ENCODE measurements around the gene IGF2BP1. TPM values are rescaled to one million over a fixed set of nuclear protein-coding genes. Genes with fewer than 3 reads are reported as not detected.

Gene IGF2BP1
- polyA plus RNA-seq, 1 donor from 2014 or later, result 13.0 TPM

GRCh38 chr17:49050611-49051010 lies 53.4 kb downstream of the IGF2BP1 start:
- Histone ChIP-seq H4K20me1 (ENCODE audit: insufficient read depth) (no peaks in the 10 kb centered on the region), H3F3A (ENCODE audit: insufficient read depth, low read length, poor library complexity, severe bottlenecking) (no peaks in the 10 kb centered on the region), H3K27me3 (ENCODE audit: insufficient read depth, low read depth, low read length) (no peaks in the 10 kb centered on the region), H3K9me3 (ENCODE audit: low read length) (no peaks in the 10 kb centered on the region), H3K4me3 (ENCODE audit: low read length) (no peak overlapping the region), H2AFZ (ENCODE audit: low read depth, low read length) (no peak overlapping the region), H3K9me2 (ENCODE audit: insufficient read depth, low read length) (no peaks in the 10 kb centered on the region), H3K27ac (ENCODE audit: low read length) (no peak overlapping the region), H3K36me3 (ENCODE audit: insufficient read depth, low read length) (peaks cover 5% of the 10 kb centered on the region), H3K79me2 (replicated peaks; ENCODE audit: insufficient read depth, low read length) (no peaks in the 10 kb centered on the region), H3K9ac (ENCODE audit: low read length) (no peak overlapping the region), H3K4me2 (ENCODE audit: low read length) (no peak overlapping the region)
- TF ChIP-seq CTCF (IDR thresholded peaks at IDR 0.05; ENCODE audit: poor library complexity, severe bottlenecking), result no peak
- no peak for TF ChIP-seq SMC3 (conservative IDR thresholded peaks at IDR 0.05; ENCODE audit: poor library complexity)
- TF ChIP-seq MXI1 (conservative IDR thresholded peaks at IDR 0.05; ENCODE audit: poor library complexity, severe bottlenecking), result no peak
- no peak for TF ChIP-seq TAF1 (IDR thresholded peaks at IDR 0.05; ENCODE audit: low read depth)
- TF ChIP-seq RAD21 (conservative IDR thresholded peaks at IDR 0.05), result no peak

- H3K9me2 ChIP-seq (ENCODE audit: insufficient read depth, low read length), result no peaks in the 10 kb centered on the region
- no peak overlapping the region for H3K27ac ChIP-seq (ENCODE audit: low read length)
- H3K9me3 ChIP-seq (ENCODE audit: low read length), result no peaks in the 10 kb centered on the region
- no peak overlapping the region for H3K4me2 ChIP-seq (ENCODE audit: low read length)
- TF ChIP-seq TAF1 (IDR thresholded peaks at IDR 0.05; ENCODE audit: low read depth) (no peak), RAD21 (conservative IDR thresholded peaks at IDR 0.05) (no peak), EZH2 (IDR thresholded peaks at IDR 0.05; ENCODE audit: borderline replicate concordance, insufficient read depth, low read length, poor library complexity, severe bottlenecking) (no peak), POLR2AphosphoS5 (IDR thresholded peaks at IDR 0.05) (no peak)
- no peaks in the 10 kb centered on the region for H3K79me2 ChIP-seq (replicated peaks; ENCODE audit: insufficient read depth, low read length)
- H3K9ac ChIP-seq (ENCODE audit: low read length), result no peak overlapping the region
- H2AFZ ChIP-seq (ENCODE audit: low read depth, low read length), result no peak overlapping the region
- H4K20me1 ChIP-seq (ENCODE audit: insufficient read depth), result no peaks in the 10 kb centered on the region
- H3K4me3 ChIP-seq (ENCODE audit: low read length), result no peak overlapping the region
- no peaks in the 10 kb centered on the region for H3F3A ChIP-seq (ENCODE audit: insufficient read depth, low read length, poor library complexity, severe bottlenecking)
- peaks cover 5% of the 10 kb centered on the region for H3K36me3 ChIP-seq (ENCODE audit: insufficient read depth, low read length)
- H3K27me3 ChIP-seq (ENCODE audit: insufficient read depth, low read depth, low read length), result no peaks in the 10 kb centered on the region
These were observed 54.1 kb downstream of the IGF2BP1 start for GRCh38 chr17:49051269-49051668.

- no peaks in the 10 kb centered on the region for H3K27me3 ChIP-seq (ENCODE audit: insufficient read depth, low read depth, low read length)
- no peaks in the 10 kb centered on the region for H3K9me2 ChIP-seq (ENCODE audit: insufficient read depth, low read length)
- no peak overlapping the region for H3K4me3 ChIP-seq (ENCODE audit: low read length)
- peaks cover 2% of the 10 kb centered on the region for H3K36me3 ChIP-seq (ENCODE audit: insufficient read depth, low read length)
- no peaks in the 10 kb centered on the region for H4K20me1 ChIP-seq (ENCODE audit: insufficient read depth)
- no peaks in the 10 kb centered on the region for H3K79me2 ChIP-seq (replicated peaks; ENCODE audit: insufficient read depth, low read length)
- no peak overlapping the region for H3K4me2 ChIP-seq (ENCODE audit: low read length)
- no peaks in the 10 kb centered on the region for H3F3A ChIP-seq (ENCODE audit: insufficient read depth, low read length, poor library complexity, severe bottlenecking)
- H2AFZ ChIP-seq (ENCODE audit: low read depth, low read length), result no peak overlapping the region
- no peaks in the 10 kb centered on the region for H3K9me3 ChIP-seq (ENCODE audit: low read length)
- H3K9ac ChIP-seq (ENCODE audit: low read length), result no peak overlapping the region
- no peak for TF ChIP-seq EP300 (conservative IDR thresholded peaks at IDR 0.05; ENCODE audit: poor library complexity, severe bottlenecking)
- TF ChIP-seq REST (IDR thresholded peaks at IDR 0.05; ENCODE audit: borderline replicate concordance), result no peak
- TF ChIP-seq SMC3 (conservative IDR thresholded peaks at IDR 0.05; ENCODE audit: poor library complexity), result no peak
- no peak for TF ChIP-seq CTCF (IDR thresholded peaks at IDR 0.05; ENCODE audit: poor library complexity, severe bottlenecking)
- no peak for TF ChIP-seq RAD21 (conservative IDR thresholded peaks at IDR 0.05)
- TF ChIP-seq POLR2AphosphoS5 (IDR thresholded peaks at IDR 0.05), result no peak
- no peak for TF ChIP-seq EZH2 (IDR thresholded peaks at IDR 0.05; ENCODE audit: borderline replicate concordance, insufficient read depth, low read length, poor library complexity, severe bottlenecking)
- no peak for TF ChIP-seq MXI1 (conservative IDR thresholded peaks at IDR 0.05; ENCODE audit: poor library complexity, severe bottlenecking)
- TF ChIP-seq TAF1 (IDR thresholded peaks at IDR 0.05; ENCODE audit: low read depth), result no peak
- no peak overlapping the region for H3K27ac ChIP-seq (ENCODE audit: low read length)
These were observed 56.1 kb downstream of the IGF2BP1 start for GRCh38 chr17:49053171-49053829.

Measured in neural cell (in vitro differentiated cells).